GM12874 (cell line): ENCODE measurements around the gene ARMC9.

Experiments
- TF ChIP-seq, protein P1 (sequence below): IDR thresholded peaks from 2 replicates; pipeline ENCODE4 v1.5.1; 2011; ENCODE audit warnings: low read depth, mild to moderate bottlenecking, control low read depth, low read length, moderate library complexity; ENCODE audit not compliant: insufficient read depth

Gene ARMC9

DNA sequence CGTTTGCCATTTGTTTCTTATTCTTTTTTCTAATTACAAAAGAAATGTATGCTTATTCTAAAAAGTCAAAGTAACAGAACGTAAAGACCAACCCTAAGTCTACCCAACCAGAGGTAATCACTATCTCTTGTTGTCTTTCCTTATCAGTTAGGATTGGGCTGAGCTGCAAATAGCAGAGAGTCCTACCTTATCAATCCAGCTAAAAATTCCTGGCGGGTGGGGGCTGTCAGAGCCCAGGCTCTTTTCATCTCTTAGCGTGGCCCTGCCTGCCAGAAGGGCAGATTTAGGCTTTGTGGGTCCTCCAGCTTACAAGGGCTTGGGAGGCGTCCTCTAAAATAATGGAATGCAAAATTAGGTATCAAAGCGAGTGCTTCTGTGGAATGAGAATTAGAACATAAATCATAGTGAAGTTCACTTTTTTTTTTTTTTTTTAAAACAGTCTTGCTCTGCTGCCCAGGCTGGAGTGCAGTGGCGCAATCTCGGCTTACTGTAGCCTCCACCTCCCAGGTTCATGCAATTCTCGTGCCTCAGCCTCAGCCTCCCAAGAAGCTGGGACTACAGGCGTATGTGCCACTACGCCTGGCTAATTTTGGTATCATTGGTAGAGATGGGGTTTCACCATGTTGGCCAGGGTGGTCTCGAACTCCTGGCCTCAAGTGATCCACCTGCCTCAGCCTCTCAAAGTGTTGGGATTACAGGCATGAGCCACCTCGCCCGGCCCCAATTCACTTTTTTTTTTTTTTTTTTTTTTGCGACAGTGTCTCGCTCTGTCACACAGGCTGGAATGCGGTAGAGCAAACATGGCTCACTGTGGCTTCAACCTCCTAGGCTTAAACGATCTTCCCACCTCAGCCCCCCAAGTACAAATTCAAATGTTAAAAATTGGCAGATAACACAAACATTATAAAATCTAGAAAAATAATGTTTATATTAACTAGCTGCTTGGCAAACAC lies 139.7 kb downstream of the ARMC9 start:
- TF ChIP-seq, protein P1, sequence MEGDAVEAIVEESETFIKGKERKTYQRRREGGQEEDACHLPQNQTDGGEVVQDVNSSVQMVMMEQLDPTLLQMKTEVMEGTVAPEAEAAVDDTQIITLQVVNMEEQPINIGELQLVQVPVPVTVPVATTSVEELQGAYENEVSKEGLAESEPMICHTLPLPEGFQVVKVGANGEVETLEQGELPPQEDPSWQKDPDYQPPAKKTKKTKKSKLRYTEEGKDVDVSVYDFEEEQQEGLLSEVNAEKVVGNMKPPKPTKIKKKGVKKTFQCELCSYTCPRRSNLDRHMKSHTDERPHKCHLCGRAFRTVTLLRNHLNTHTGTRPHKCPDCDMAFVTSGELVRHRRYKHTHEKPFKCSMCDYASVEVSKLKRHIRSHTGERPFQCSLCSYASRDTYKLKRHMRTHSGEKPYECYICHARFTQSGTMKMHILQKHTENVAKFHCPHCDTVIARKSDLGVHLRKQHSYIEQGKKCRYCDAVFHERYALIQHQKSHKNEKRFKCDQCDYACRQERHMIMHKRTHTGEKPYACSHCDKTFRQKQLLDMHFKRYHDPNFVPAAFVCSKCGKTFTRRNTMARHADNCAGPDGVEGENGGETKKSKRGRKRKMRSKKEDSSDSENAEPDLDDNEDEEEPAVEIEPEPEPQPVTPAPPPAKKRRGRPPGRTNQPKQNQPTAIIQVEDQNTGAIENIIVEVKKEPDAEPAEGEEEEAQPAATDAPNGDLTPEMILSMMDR = no peak

DNA sequence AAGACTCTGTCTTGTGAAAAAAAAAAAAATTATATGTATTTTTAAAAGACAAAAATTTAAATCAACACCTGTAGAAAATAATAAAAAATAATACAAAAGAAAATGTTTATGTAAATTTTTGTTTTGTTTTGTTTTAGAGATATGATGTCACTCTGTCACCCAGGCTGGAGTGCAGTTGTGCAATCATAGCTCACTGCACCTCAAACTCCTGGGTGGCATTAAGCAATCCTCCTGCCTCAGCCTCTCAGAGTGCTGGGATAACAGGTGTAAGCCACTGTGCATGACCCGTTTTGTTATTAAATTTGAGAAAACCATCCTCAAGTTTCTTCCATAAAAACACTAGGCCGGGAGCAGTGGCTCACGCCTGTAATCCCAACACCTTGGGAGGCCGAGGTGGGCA lies 140.9 kb downstream of the ARMC9 start:
- TF ChIP-seq, protein P1 = no peak

DNA sequence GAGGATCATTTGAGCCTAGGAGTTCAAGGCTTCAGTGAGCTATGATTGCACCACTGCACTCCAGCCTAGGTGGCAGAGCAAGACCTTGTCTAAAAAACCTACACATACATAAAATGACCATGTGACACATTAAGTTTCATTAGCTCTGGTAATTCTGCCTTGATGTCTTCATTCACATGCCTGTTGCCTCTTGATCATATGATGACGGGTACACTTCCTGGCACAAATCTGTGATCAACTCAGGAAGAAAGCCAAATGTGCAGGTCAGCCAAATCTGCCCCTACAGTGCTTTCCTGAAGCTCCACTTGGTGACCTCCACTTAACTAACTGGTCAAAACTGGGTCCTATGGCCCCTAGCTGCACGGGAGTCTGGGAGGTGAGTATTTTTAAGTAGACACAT lies 142.7 kb downstream of the ARMC9 start:
- TF ChIP-seq, protein P1 = no peak

- TF ChIP-seq, protein P1 = no peak
These were observed 143.8 kb downstream of the ARMC9 start for GRCh38 chr2:231342061-231342711.

- TF ChIP-seq, protein P1 = no peak
These were observed 144.7 kb downstream of the ARMC9 start for GRCh38 chr2:231343006-231343710.

DNA sequence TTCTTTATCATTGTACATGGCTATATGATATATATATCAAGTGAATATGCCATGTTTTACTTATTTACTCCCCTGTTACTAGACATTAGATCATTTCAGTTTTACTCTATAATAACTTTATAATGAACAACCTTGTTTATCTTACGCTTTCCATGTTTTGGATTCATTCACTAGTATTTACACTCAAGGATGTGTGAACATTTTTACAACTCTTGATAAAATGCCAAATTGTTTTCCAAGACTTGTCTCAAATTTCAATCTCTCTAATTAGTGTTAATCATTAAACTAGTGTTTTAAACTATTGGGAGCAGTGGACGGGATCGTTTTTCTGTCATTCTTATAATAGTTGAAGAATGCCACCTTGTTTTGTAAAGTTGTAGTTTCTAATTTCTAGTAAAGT lies 145.6 kb downstream of the ARMC9 start:
- TF ChIP-seq, protein P1 = no peak

- TF ChIP-seq, protein P1 = no peak
These were observed 146.4 kb downstream of the ARMC9 start for GRCh38 chr2:231344851-231345250.
